ENCODE results near the gene KCNJ15. TPM values are rescaled to one million over a fixed set of nuclear protein-coding genes. Genes with fewer than 3 reads are reported as not detected.

The KCNJ15 gene
- total and polyA plus RNA-seq, 10 of the 15 experiments (the other 5 are each of a cell fraction or from before 2014, with no cell fraction given), result 0.05 to 2.7 (median 0.33) TPM; not detected in 6

DNA sequence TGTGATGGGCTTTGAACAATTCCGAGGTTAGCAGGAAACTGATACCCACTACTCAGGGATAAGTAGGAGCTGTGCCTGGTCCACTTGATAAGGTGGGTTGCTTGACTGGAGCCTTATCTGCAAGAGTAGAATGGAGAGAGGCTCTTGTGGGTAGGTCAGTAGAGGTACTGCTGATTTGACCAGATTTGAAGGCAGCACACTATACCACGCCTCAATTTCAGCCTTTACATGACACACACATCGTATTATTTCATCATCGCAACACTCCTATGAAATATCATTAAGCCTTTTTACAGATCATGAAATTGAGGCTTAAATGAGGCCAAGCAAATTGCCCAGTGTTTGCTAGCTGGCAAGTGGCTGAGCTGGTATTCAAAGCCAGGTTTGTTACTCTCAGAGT, 69.6 kb downstream of the KCNJ15 start:
- no peak overlapping the region for H3K4me2 ChIP-seq (ENCODE audit: control insufficient read depth, insufficient read depth)
- ATAC-seq (no peak), DNase-seq (ENCODE audit: low read depth, low spot score) (no peak), FAIRE-seq (no peak)
- POLR2A ChIA-PET, result no interaction called here
- no peaks in the 10 kb centered on the region for H4K20me1 ChIP-seq (ENCODE audit: control insufficient read depth, insufficient read depth)
- SMC1A ChIA-PET (ENCODE audit: uncharacterized antibody, unreplicated experiment), result no interaction called here
- no peak overlapping the region for H3K27ac ChIP-seq (ENCODE audit: control insufficient read depth, insufficient read depth)
- no peak overlapping the region for H2AFZ ChIP-seq (ENCODE audit: control insufficient read depth, low read depth, low read length)
- TF ChIP-seq, protein P1, sequence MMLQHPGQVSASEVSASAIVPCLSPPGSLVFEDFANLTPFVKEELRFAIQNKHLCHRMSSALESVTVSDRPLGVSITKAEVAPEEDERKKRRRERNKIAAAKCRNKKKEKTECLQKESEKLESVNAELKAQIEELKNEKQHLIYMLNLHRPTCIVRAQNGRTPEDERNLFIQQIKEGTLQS (IDR thresholded peaks at IDR 0.05; ENCODE audit: borderline replicate concordance, extremely low read depth, low read depth, low read length), result no peak
- TF ChIP-seq ATF7 (IDR thresholded peaks at IDR 0.05; ENCODE audit: low read depth) (no peak), NFYA (IDR thresholded peaks at IDR 0.05; ENCODE audit: borderline replicate concordance, low read depth, low read length) (no peak), CHD4 (IDR thresholded peaks at IDR 0.05) (no peak), POLR2AphosphoS5 (IDR thresholded peaks at IDR 0.05; ENCODE audit: low read length) (no peak), RB1 (IDR thresholded peaks at IDR 0.05; ENCODE audit: borderline replicate concordance) (no peak), IKZF1 (conservative IDR thresholded peaks at IDR 0.05) (no peak), SMAD1 (IDR thresholded peaks at IDR 0.05; ENCODE audit: low read depth, partially characterized antibody) (no peak), KLF5 (IDR thresholded peaks at IDR 0.05; ENCODE audit: partially characterized antibody) (no peak), SREBF1 (IDR thresholded peaks at IDR 0.05; ENCODE audit: low read length) (no peak), CBFB (IDR thresholded peaks at IDR 0.05; ENCODE audit: low read depth) (no peak), IRF4 (IDR thresholded peaks at IDR 0.05; ENCODE audit: low read depth, low read length) (no peak), FOXK2 (IDR thresholded peaks at IDR 0.05) (no peak), NFIC (IDR thresholded peaks at IDR 0.05; ENCODE audit: low read depth, low read length) (no peak)
- TF ChIP-seq, protein P2, sequence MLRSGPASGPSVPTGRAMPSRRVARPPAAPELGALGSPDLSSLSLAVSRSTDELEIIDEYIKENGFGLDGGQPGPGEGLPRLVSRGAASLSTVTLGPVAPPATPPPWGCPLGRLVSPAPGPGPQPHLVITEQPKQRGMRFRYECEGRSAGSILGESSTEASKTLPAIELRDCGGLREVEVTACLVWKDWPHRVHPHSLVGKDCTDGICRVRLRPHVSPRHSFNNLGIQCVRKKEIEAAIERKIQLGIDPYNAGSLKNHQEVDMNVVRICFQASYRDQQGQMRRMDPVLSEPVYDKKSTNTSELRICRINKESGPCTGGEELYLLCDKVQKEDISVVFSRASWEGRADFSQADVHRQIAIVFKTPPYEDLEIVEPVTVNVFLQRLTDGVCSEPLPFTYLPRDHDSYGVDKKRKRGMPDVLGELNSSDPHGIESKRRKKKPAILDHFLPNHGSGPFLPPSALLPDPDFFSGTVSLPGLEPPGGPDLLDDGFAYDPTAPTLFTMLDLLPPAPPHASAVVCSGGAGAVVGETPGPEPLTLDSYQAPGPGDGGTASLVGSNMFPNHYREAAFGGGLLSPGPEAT (IDR thresholded peaks at IDR 0.05; ENCODE audit: low read depth), result no peak
- H3K9ac ChIP-seq (ENCODE audit: control insufficient read depth, insufficient read depth, low read length), result no peak overlapping the region
- BruUV-seq (replicated peaks), result no TSS peak
- CTCF ChIA-PET, result interaction anchor here (0.6 to 0.8 kb wide), 2 partner anchors 26 to 1696 kb away, joined by 3 read pairs; no protein-coding TSS in a partner anchor
- H3K4me1 ChIP-seq (ENCODE audit: control insufficient read depth, insufficient read depth, low read length), result no peaks in the 10 kb centered on the region
- in situ Hi-C loops (cut with MboI), result no loop called here
- no peaks in the 10 kb centered on the region; the same call in 2 of the 3 replicates for H3K9me3 ChIP-seq (replicated peaks; ENCODE audit: control insufficient read depth, insufficient read depth, low read length)
- no peaks in the 10 kb centered on the region for H3K27me3 ChIP-seq (replicated peaks in 1 of 2; ENCODE audit: control insufficient read depth in 2 of 2, insufficient read depth in 2 of 2, low read length in 1 of 2)
- H3K4me3 ChIP-seq, result no peak overlapping the region
- H3K36me3 ChIP-seq (ENCODE audit: control insufficient read depth in 2 of 2, insufficient read depth in 2 of 2, low read length in 1 of 2), result no peaks in the 10 kb centered on the region
- intact Hi-C loops (cut with micrococcal nuclease; ENCODE audit: unreplicated experiment), result loop anchor here (5.0 kb wide), 1 partner anchor 84 kb away; no protein-coding TSS in a partner anchor
- H3K79me2 ChIP-seq (ENCODE audit: control insufficient read depth, insufficient read depth, low read length), result no peaks in the 10 kb centered on the region
- whole genome bisulfite sequencing (ENCODE audit: insufficient coverage, insufficient replicate concordance, low lambda C conversion rate, missing lambda C conversion rate), result 38% methylated on average over 4 of the region's 4 CpGs
- RAD21 ChIA-PET (ENCODE audit: unreplicated experiment), result no interaction called here

All from GM12878 (cell line).